Prostate gland (tissue), 2 donors: ENCODE measurements around the gene ZNRF2. TPM values are rescaled to one million over a fixed set of nuclear protein-coding genes. Genes with fewer than 3 reads are reported as not detected.

ENCODE experiments used
- DNase-seq: peaks from one replicate; pipeline ENCODE4 v3.0.0-alpha.2; 2019; ENCODE audit warnings: low spot score
- H3K27ac ChIP-seq, 2 donors: fragments of 200-600 bp; sonication (generic); 2 replicates each; pipeline ENCODE4 v1.5.1; 2017 to 2019
- H3K27me3 ChIP-seq: fragments of 200-600 bp; sonication (generic); replicated peaks from 2 replicates; pipeline ENCODE4 v1.5.1; 2019; ENCODE audit not compliant: insufficient read depth
- H3K36me3 ChIP-seq, 2 donors: fragments of 200-600 bp; sonication (generic); 1 replicate in 1 of 2; 2 replicates in 1 of 2; pipeline versions ENCODE4 v1.5.1 to v1.8.1; 2017 to 2019
- H3K4me1 ChIP-seq: fragments of 200-600 bp; sonication (generic); replicated peaks from 2 replicates; pipeline ENCODE4 v1.5.1; 2019
- H3K4me3 ChIP-seq, 2 donors: fragments of 200-600 bp; sonication (generic); 2 replicates each; pipeline ENCODE4 v1.5.1; 2017 to 2019
- H3K9me3 ChIP-seq: fragments of 200-600 bp; sonication (generic); 2 replicates; pipeline ENCODE4 v1.5.1; 2017
- CTCF ChIP-seq, 4 experiments: fragments of 200-600 bp in 2 of 4; fragments of 450-650 bp in 2 of 4; sonication (generic) in 2 of 4; IDR thresholded peaks; 1 replicate in 3 of 4; 2 replicates in 1 of 4; pipeline ENCODE4 v1.5.1; 2016 to 2019; ENCODE audit warnings: antibody characterized with exemption in 4 of 4, mild to moderate bottlenecking in 2 of 4, moderate library complexity in 2 of 4
- POLR2A ChIP-seq: fragments of 450-650 bp; IDR thresholded peaks from one replicate; pipeline ENCODE4 v1.6.1; 2016; ENCODE audit warnings: antibody characterized with exemption, mild to moderate bottlenecking
- POLR2AphosphoS5 ChIP-seq: sonication (generic); formaldehyde crosslinking; IDR thresholded peaks from one replicate; pipeline ENCODE4 v1.6.1; 2017; ENCODE audit warnings: antibody characterized with exemption
- WGBS: methylation state at CpG from one replicate; pipeline ENCODE4 v1.1.5; 2018; 5-methylcytosine and 5-hydroxymethylcytosine counted together
- intact Hi-C: fragments of 100-400 bp; cut with DNase I; formaldehyde crosslinking; loops from one replicate; pipeline ENCODE4 v1.14.2; 2022
- total RNA-seq, 2 donors: library from RNA; depleted of rRNA; stranded (reverse); fragments of >200 nt; gene quantifications; one replicate each; pipeline ENCODE4 v1.1.0, GENCODE V29; 2016

Gene ZNRF2
- total RNA-seq, 2 donors from 2014 or later, result 23.0 to 35.2 TPM

GRCh38 chr7:30278849-30279652 is 5.3 kb upstream of the ZNRF2 start:
- no peak for DNase-seq
- no peak for TF ChIP-seq POLR2A
- TF ChIP-seq POLR2AphosphoS5, result no peak
- TF ChIP-seq CTCF (IDR thresholded peaks at IDR 0.05), result no peak
- 77% methylated on average over 8 of the region's 8 CpGs for WGBS
- no peak overlapping the region for H3K27ac ChIP-seq
- H3K9me3 ChIP-seq, result no peaks in the 10 kb centered on the region
- intact Hi-C loops, result loop anchor here (10.0 kb wide), 1 partner anchor 286 kb away; no protein-coding TSS in a partner anchor
- H3K4me1 ChIP-seq, result no peaks in the 10 kb centered on the region
- no peaks in the 10 kb centered on the region for H3K36me3 ChIP-seq
- H3K27me3 ChIP-seq, result no peaks in the 10 kb centered on the region
- H3K4me3 ChIP-seq, result no peak overlapping the region

GRCh38 chr7:30279653-30279904 is 4.8 kb upstream of the ZNRF2 start:
- H3K36me3 ChIP-seq, result no peaks in the 10 kb centered on the region
- intact Hi-C loops, result loop anchor here (10.0 kb wide), 1 partner anchor 285 kb away; no protein-coding TSS in a partner anchor
- 73% methylated on average over 2 of the region's 2 CpGs for WGBS

GRCh38 chr7:30280631-30281030 is 3.8 kb upstream of the ZNRF2 start:
- Histone ChIP-seq H3K36me3 (no peaks in the 10 kb centered on the region), H3K4me1 (no peaks in the 10 kb centered on the region), H3K4me3 (no peak overlapping the region), H3K27ac (no peak overlapping the region), H3K27me3 (no peaks in the 10 kb centered on the region), H3K9me3 (no peaks in the 10 kb centered on the region)
- intact Hi-C loops, result loop anchor here (5.0 kb wide), 1 partner anchor 113 kb away; no protein-coding TSS in a partner anchor
- no peak for DNase-seq
- WGBS, result 75% methylated on average over 1 of the region's 1 CpG
- TF ChIP-seq POLR2A, result no peak
- no peak for TF ChIP-seq CTCF (IDR thresholded peaks at IDR 0.05)
- TF ChIP-seq POLR2AphosphoS5, result no peak

More at GRCh38 chr7:30279653-30279904, 4.8 kb upstream of the ZNRF2 start:
- Histone ChIP-seq H3K27ac (no peak overlapping the region), H3K4me1 (no peaks in the 10 kb centered on the region), H3K4me3 (no peak overlapping the region), H3K27me3 (no peaks in the 10 kb centered on the region), H3K9me3 (no peaks in the 10 kb centered on the region)
- no peak for DNase-seq
- TF ChIP-seq POLR2A (no peak), POLR2AphosphoS5 (no peak), CTCF (IDR thresholded peaks at IDR 0.05) (no peak)

GRCh38 chr7:30281263-30281662 is 3.1 kb upstream of the ZNRF2 start:
- no peaks in the 10 kb centered on the region for H3K27me3 ChIP-seq
- DNase-seq, result no peak
- no peak for TF ChIP-seq POLR2A
- no peak for TF ChIP-seq POLR2AphosphoS5
- no peak for TF ChIP-seq CTCF (IDR thresholded peaks at IDR 0.05)
- intact Hi-C loops, result loop anchor here (5.0 kb wide), 1 partner anchor 114 kb away; no protein-coding TSS in a partner anchor
- H3K4me3 ChIP-seq, result no peak overlapping the region
- no peaks in the 10 kb centered on the region for H3K9me3 ChIP-seq
- H3K27ac ChIP-seq, result no peak overlapping the region
- H3K4me1 ChIP-seq, result no peaks in the 10 kb centered on the region
- WGBS, result 54% methylated on average over 1 of the region's 1 CpG
- H3K36me3 ChIP-seq, result no peaks in the 10 kb centered on the region

DNA sequence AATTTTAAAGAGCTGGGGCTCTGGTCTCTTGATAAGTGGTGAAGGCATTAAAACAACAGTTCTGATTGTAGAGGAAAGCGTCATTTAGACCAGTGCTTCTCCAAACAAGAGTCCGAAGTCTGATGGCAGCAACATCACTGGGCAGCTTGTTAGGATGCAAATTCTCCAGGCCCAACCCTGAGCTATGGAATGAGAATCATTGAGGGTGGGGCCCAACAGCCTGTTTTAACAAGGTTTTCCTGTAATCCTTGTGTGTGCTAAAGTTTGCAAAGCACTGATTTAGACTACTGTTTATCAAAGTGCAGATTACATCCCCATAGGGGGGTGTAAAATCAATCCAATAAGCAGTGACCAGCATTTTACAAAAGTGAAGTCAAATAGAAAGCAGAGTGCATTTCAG is 2.6 kb upstream of the ZNRF2 start:
- H3K4me1 ChIP-seq, result no peaks in the 10 kb centered on the region
- DNase-seq, result no peak
- no peak overlapping the region for H3K4me3 ChIP-seq
- WGBS, result 89% methylated on average over 2 of the region's 2 CpGs
- no peaks in the 10 kb centered on the region for H3K9me3 ChIP-seq
- H3K27ac ChIP-seq, result no peak overlapping the region
- intact Hi-C loops, result loop anchor here (5.0 kb wide), 1 partner anchor 114 kb away; no protein-coding TSS in a partner anchor
- no peak for TF ChIP-seq POLR2AphosphoS5
- TF ChIP-seq CTCF (IDR thresholded peaks at IDR 0.05), result no peak
- no peak for TF ChIP-seq POLR2A
- H3K27me3 ChIP-seq, result no peaks in the 10 kb centered on the region
- no peaks in the 10 kb centered on the region for H3K36me3 ChIP-seq
